Measurements from ENCODE around the gene SF3A2. TPM values are rescaled to one million over a fixed set of nuclear protein-coding genes. Genes with fewer than 3 reads are reported as not detected.

SF3A2 gene
- polyA plus RNA-seq, 1 donor from 2014 or later = 14.4 TPM

DNA sequence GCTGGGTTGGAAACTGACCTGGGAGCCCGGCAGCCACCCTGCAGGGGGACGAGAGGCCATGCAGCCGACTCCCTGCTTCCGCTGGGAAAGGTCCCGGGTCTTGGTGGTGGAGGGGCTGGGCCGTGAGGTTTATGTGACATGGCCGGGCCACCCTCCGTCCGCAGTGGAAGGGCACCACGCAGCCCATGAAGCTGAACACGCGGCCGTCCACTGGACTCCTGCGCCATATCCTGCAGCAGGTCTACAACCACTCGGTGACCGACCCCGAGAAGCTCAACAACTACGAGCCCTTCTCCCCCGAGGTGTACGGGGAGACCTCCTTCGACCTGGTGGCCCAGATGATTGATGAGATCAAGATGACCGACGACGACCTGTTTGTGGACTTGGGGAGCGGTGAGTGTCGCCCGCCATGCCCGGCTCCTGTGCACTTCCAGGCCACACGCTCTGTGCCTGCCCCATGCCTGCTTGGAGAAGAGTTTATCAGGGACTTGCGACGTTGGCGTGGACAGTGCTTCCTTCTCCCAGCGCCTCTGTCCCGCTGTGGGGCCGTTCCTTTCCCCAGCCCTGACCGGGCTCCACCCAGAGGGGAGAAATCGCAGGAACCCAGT is 45.7 kb upstream of the SF3A2 start:
- Histone ChIP-seq H3K9ac (ENCODE audit: low read length) (no peak overlapping the region), H2AFZ (ENCODE audit: low read depth, low read length) (no peak overlapping the region), H3F3A (ENCODE audit: insufficient read depth, low read length, poor library complexity, severe bottlenecking) (no peaks in the 10 kb centered on the region), H3K27ac (ENCODE audit: low read length) (no peak overlapping the region), H3K27me3 (ENCODE audit: insufficient read depth, low read depth, low read length) (no peaks in the 10 kb centered on the region), H3K4me3 (ENCODE audit: low read length) (no peak overlapping the region), H4K20me1 (ENCODE audit: insufficient read depth) (no peaks in the 10 kb centered on the region), H3K9me3 (ENCODE audit: low read length) (no peaks in the 10 kb centered on the region), H3K36me3 (ENCODE audit: insufficient read depth, low read length) (no peaks in the 10 kb centered on the region), H3K79me2 (replicated peaks; ENCODE audit: insufficient read depth, low read length) (no peaks in the 10 kb centered on the region), H3K4me2 (ENCODE audit: low read length) (no peak overlapping the region), H3K9me2 (ENCODE audit: insufficient read depth, low read length) (no peaks in the 10 kb centered on the region)
- TF ChIP-seq, protein P1, sequence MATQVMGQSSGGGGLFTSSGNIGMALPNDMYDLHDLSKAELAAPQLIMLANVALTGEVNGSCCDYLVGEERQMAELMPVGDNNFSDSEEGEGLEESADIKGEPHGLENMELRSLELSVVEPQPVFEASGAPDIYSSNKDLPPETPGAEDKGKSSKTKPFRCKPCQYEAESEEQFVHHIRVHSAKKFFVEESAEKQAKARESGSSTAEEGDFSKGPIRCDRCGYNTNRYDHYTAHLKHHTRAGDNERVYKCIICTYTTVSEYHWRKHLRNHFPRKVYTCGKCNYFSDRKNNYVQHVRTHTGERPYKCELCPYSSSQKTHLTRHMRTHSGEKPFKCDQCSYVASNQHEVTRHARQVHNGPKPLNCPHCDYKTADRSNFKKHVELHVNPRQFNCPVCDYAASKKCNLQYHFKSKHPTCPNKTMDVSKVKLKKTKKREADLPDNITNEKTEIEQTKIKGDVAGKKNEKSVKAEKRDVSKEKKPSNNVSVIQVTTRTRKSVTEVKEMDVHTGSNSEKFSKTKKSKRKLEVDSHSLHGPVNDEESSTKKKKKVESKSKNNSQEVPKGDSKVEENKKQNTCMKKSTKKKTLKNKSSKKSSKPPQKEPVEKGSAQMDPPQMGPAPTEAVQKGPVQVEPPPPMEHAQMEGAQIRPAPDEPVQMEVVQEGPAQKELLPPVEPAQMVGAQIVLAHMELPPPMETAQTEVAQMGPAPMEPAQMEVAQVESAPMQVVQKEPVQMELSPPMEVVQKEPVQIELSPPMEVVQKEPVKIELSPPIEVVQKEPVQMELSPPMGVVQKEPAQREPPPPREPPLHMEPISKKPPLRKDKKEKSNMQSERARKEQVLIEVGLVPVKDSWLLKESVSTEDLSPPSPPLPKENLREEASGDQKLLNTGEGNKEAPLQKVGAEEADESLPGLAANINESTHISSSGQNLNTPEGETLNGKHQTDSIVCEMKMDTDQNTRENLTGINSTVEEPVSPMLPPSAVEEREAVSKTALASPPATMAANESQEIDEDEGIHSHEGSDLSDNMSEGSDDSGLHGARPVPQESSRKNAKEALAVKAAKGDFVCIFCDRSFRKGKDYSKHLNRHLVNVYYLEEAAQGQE (IDR thresholded peaks at IDR 0.05; ENCODE audit: borderline replicate concordance) = no peak
- TF ChIP-seq EP300 (conservative IDR thresholded peaks at IDR 0.05; ENCODE audit: poor library complexity, severe bottlenecking) = no peak
- TF ChIP-seq MXI1 (conservative IDR thresholded peaks at IDR 0.05; ENCODE audit: poor library complexity, severe bottlenecking) = no peak
- no peak for TF ChIP-seq TAF1 (IDR thresholded peaks at IDR 0.05; ENCODE audit: low read depth)
- TF ChIP-seq RAD21 (conservative IDR thresholded peaks at IDR 0.05) = no peak
- TF ChIP-seq POLR2AphosphoS5 (IDR thresholded peaks at IDR 0.05) = no peak

DNA sequence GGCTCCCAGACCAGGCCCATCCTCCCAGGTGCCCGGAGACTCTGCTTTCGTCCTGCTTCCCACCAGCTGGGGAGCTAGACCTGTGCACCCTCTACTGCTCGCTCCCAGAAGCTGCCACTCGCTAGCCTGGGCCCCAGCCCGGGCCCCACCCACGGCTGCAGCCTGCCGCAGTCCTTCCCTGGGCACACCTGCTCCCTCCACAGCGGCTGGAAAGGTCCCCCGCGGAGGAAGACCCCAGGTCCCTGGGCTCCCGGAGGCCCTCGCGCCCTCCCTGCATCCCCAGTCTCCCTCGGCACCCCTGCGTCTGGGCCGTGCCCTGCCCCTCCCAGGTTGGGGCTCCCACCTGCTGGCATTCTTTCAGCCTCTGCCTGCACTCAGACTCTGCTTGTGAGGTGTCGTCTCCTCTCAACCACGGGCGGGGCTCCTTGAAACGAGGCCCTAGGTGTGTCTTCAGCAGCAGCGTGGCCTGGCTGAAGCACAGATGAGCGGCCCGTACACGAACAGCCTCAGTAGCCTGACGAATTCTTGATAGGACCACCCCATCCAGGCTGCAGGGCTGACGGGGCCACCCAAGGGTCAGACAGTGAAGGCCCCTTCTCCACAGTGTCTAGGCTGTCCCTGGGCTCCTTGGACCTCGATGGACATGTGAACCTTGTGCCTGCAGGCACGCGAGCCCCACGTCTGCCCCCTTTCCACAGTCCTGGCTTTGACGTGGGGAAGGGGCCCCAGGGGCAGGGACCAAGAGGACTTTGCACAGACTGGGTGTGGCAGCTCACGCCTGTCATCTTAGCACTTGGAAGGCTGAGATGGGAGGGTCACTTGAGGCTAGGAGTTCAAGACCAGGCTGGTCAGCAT is 44.9 kb upstream of the SF3A2 start:
- Histone ChIP-seq H3K27me3 (ENCODE audit: insufficient read depth, low read depth, low read length) (no peaks in the 10 kb centered on the region), H3K4me3 (ENCODE audit: low read length) (no peak overlapping the region), H3K4me2 (ENCODE audit: low read length) (no peak overlapping the region), H3K9ac (ENCODE audit: low read length) (no peak overlapping the region), H3K9me3 (ENCODE audit: low read length) (no peaks in the 10 kb centered on the region), H4K20me1 (ENCODE audit: insufficient read depth) (no peaks in the 10 kb centered on the region), H3K36me3 (ENCODE audit: insufficient read depth, low read length) (no peaks in the 10 kb centered on the region), H3F3A (ENCODE audit: insufficient read depth, low read length, poor library complexity, severe bottlenecking) (no peaks in the 10 kb centered on the region), H2AFZ (ENCODE audit: low read depth, low read length) (no peak overlapping the region), H3K27ac (ENCODE audit: low read length) (no peak overlapping the region), H3K9me2 (ENCODE audit: insufficient read depth, low read length) (no peaks in the 10 kb centered on the region), H3K79me2 (replicated peaks; ENCODE audit: insufficient read depth, low read length) (no peaks in the 10 kb centered on the region)
- no peak for TF ChIP-seq TAF1 (IDR thresholded peaks at IDR 0.05; ENCODE audit: low read depth)
- TF ChIP-seq EP300 (conservative IDR thresholded peaks at IDR 0.05; ENCODE audit: poor library complexity, severe bottlenecking) = no peak
- no peak for TF ChIP-seq MXI1 (conservative IDR thresholded peaks at IDR 0.05; ENCODE audit: poor library complexity, severe bottlenecking)
- TF ChIP-seq CTCF (IDR thresholded peaks at IDR 0.05; ENCODE audit: poor library complexity, severe bottlenecking) = no peak
- TF ChIP-seq EZH2 (IDR thresholded peaks at IDR 0.05; ENCODE audit: borderline replicate concordance, insufficient read depth, low read length, poor library complexity, severe bottlenecking) = no peak
- no peak for TF ChIP-seq RAD21 (conservative IDR thresholded peaks at IDR 0.05)
- TF ChIP-seq SMC3 (conservative IDR thresholded peaks at IDR 0.05; ENCODE audit: poor library complexity) = no peak
- no peak for TF ChIP-seq POLR2AphosphoS5 (IDR thresholded peaks at IDR 0.05)

Measured in neural cell (in vitro differentiated cells).